GM12891 (cell line): Measurements from ENCODE around the gene RDH14.

Experiments
- PAX5 ChIP-seq: IDR thresholded peaks from 2 replicates; pipeline ENCODE4 v1.6.1; 2011; ENCODE audit warnings: low read length, moderate library complexity, mild to moderate bottlenecking; ENCODE audit not compliant: insufficient read depth, severe bottlenecking
- POLR2A ChIP-seq: IDR thresholded peaks from 2 replicates; pipeline ENCODE4 v1.6.1; 2011; ENCODE audit warnings: low read depth, low read length, control low read depth
- POLR2AphosphoS5 ChIP-seq: IDR thresholded peaks from 2 replicates; pipeline ENCODE4 v1.6.1; 2011; ENCODE audit warnings: low read depth, low read length, control low read depth
- POU2F2 ChIP-seq: IDR thresholded peaks from 2 replicates; pipeline ENCODE4 v1.6.1; 2011; ENCODE audit warnings: low read depth, mild to moderate bottlenecking, control low read depth, low read length, moderate library complexity
- TAF1 ChIP-seq: IDR thresholded peaks from 2 replicates; pipeline ENCODE4 v1.6.1; 2011; ENCODE audit warnings: low read depth, low read length, control low read depth

DNA sequence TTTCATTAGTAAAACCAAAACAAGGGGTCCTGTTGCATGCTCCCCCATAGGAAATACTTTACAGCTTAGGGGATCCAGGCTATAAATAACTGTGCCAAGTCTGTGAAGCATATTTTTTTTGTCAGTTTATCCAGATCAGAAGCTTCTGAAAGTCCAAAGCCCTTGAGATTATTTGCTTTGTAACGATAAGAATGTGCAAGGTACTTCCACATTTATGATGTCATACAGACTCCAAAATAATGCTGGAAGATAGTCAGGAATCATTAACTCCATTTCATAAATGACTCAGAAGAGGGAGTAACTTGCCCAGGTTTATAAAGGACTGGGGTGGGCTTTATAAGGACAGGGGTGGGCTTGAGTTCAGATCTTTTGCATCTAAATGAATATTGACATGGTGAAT, 29.3 kb downstream of the RDH14 start:
- TF ChIP-seq POLR2A = no peak
- no peak for TF ChIP-seq POLR2AphosphoS5
- no peak for TF ChIP-seq TAF1
- TF ChIP-seq POU2F2 = no peak
- no peak for TF ChIP-seq PAX5
